ENCODE results near the gene SMYD3. TPM values are rescaled to one million over a fixed set of nuclear protein-coding genes. Genes with fewer than 3 reads are reported as not detected.
"Not testable (repeated sequence)": the region's sequence is repeated elsewhere in the genome, so short reads cannot be mapped to it uniquely, and the experiment has no call there.

Gene SMYD3
- total RNA-seq, 8 experiments from 2014 or later = 8.8 to 39.7 (median 29.1) TPM

- WGBS, 10 experiments = 40 to 100% (median 74%) methylated on average over 1 to 10 of the region's 10 CpGs; no CpG with 5 or more reads in 1 of the 10 experiments
- Histone ChIP-seq H3K4me1 (replicated peaks in 1 of 2) (peaks cover 18 to 20% of the 10 kb centered on the region in 2 donors), H3K4me3 (no peak overlapping the region), H3K27ac (no peak overlapping the region)
- in situ Hi-C loops (cut with MboI; ENCODE audit: low pct_unique_long_range_greater_than_20kb in 2 of 9, low sequenced_read_pairs in 9 of 9, unreplicated experiment in 9 of 9) = loop anchor here in 1 of 9 experiments (25.0 kb wide), 1 partner anchor 239 kb away; no protein-coding TSS in a partner anchor
- peak in 3 of 8 experiments; percentile 29 to 55 (median 42) for ATAC-seq (replicated peaks in 6 of 8)
These were observed 758.8 kb downstream of the SMYD3 start for GRCh38 chr1:245748240-245748639.

- ATAC-seq (replicated peaks in 6 of 8) = peak in 5 of 8 experiments; percentile 97 to 100 (median 99)
- in situ Hi-C loops (cut with MboI; ENCODE audit: low pct_unique_long_range_greater_than_20kb in 2 of 9, low sequenced_read_pairs in 9 of 9, unreplicated experiment in 9 of 9) = loop anchor here in 1 of 9 experiments (25.0 kb wide), 1 partner anchor 244 kb away; no protein-coding TSS in a partner anchor
- H3K4me3 ChIP-seq = no peak overlapping the region
- peak overlapping the region; percentile 5 to 21 for H3K27ac ChIP-seq
- WGBS, 10 experiments = 7 to 64% (median 40%) methylated on average over 1 to 9 of the region's 9 CpGs; no CpG with 5 or more reads in 2 of the 10 experiments
- H3K4me1 ChIP-seq (replicated peaks in 1 of 2) = peaks cover 8 to 17% of the 10 kb centered on the region in 2 donors
These were observed 764.2 kb downstream of the SMYD3 start for GRCh38 chr1:245742896-245743295.

- ATAC-seq (replicated peaks in 6 of 8) = not testable (repeated sequence)
- 57 to 100% (median 100%) methylated on average over 1 of the region's 1 CpG for WGBS, 10 experiments
- in situ Hi-C loops (cut with MboI; ENCODE audit: low pct_unique_long_range_greater_than_20kb in 2 of 9, low sequenced_read_pairs in 9 of 9, unreplicated experiment in 9 of 9) = loop anchor here in 1 of 9 experiments (25.0 kb wide), 1 partner anchor 247 kb away; no protein-coding TSS in a partner anchor
These were observed 766.7 kb downstream of the SMYD3 start for GRCh38 chr1:245740336-245740735.

GRCh38 chr1:245730801-245731200 is 776.3 kb downstream of the SMYD3 start:
- H3K4me3 ChIP-seq = no peak overlapping the region
- 20 to 100% (median 74%) methylated on average over 1 to 2 of the region's 2 CpGs for WGBS, 10 experiments
- no peak for ATAC-seq (replicated peaks in 6 of 8)
- in situ Hi-C loops (cut with MboI; ENCODE audit: low pct_unique_long_range_greater_than_20kb in 2 of 9, low sequenced_read_pairs in 9 of 9, unreplicated experiment in 9 of 9) = loop anchor here in 1 of 9 experiments (25.0 kb wide), 1 partner anchor 256 kb away; no protein-coding TSS in a partner anchor
- no peak overlapping the region for H3K27ac ChIP-seq
- no peaks in the 10 kb centered on the region for H3K4me1 ChIP-seq (replicated peaks in 1 of 2)

More at GRCh38 chr1:245740336-245740735, 766.7 kb downstream of the SMYD3 start:
- not testable (repeated sequence) for H3K27ac ChIP-seq, H3K4me3 ChIP-seq
- peaks cover 8 to 17% of the 10 kb centered on the region in 2 donors for H3K4me1 ChIP-seq (replicated peaks in 1 of 2)

GRCh38 chr1:245728035-245728434 is 779.0 kb downstream of the SMYD3 start:
- WGBS, 10 experiments = 13 to 100% (median 84%) methylated on average over 1 to 3 of the region's 3 CpGs
- ATAC-seq (replicated peaks in 6 of 8); H3K4me1 ChIP-seq (replicated peaks in 1 of 2); H3K27ac ChIP-seq; H3K4me3 ChIP-seq: not testable (repeated sequence)
- in situ Hi-C loops (cut with MboI; ENCODE audit: low pct_unique_long_range_greater_than_20kb in 2 of 9, low sequenced_read_pairs in 9 of 9, unreplicated experiment in 9 of 9) = loop anchor here in 1 of 9 experiments (25.0 kb wide), 1 partner anchor 259 kb away; no protein-coding TSS in a partner anchor

- WGBS, 10 experiments = 46 to 93% (median 73%) methylated on average over 2 to 3 of the region's 4 CpGs; no CpG with 5 or more reads in 5 of the 10 experiments
- no peak for ATAC-seq (replicated peaks in 6 of 8)
- in situ Hi-C loops (cut with MboI; ENCODE audit: low pct_unique_long_range_greater_than_20kb in 2 of 9, low sequenced_read_pairs in 9 of 9, unreplicated experiment in 9 of 9) = no loop called here
- Histone ChIP-seq H3K27ac (no peak overlapping the region), H3K4me3 (no peak overlapping the region), H3K4me1 (replicated peaks in 1 of 2) (peaks cover 0 to 13% of the 10 kb centered on the region in 2 donors)
These were observed 785.6 kb downstream of the SMYD3 start for GRCh38 chr1:245721488-245721887.

- 58 to 100% (median 93%) methylated on average over 3 to 4 of the region's 4 CpGs for WGBS, 10 experiments
- Histone ChIP-seq H3K4me1 (replicated peaks in 1 of 2) (peaks cover 0 to 13% of the 10 kb centered on the region in 2 donors), H3K27ac (no peak overlapping the region), H3K4me3 (no peak overlapping the region)
- ATAC-seq (replicated peaks in 6 of 8) = no peak
- in situ Hi-C loops (cut with MboI; ENCODE audit: low pct_unique_long_range_greater_than_20kb in 2 of 9, low sequenced_read_pairs in 9 of 9, unreplicated experiment in 9 of 9) = no loop called here
These were observed 788.1 kb downstream of the SMYD3 start for GRCh38 chr1:245718951-245719350.

GRCh38 chr1:245718123-245718522 is 789.0 kb downstream of the SMYD3 start:
- WGBS, 10 experiments = 17 to 76% (median 58%) methylated on average over 1 to 3 of the region's 3 CpGs; no CpG with 5 or more reads in 1 of the 10 experiments
- Histone ChIP-seq H3K4me3 (no peak overlapping the region), H3K4me1 (replicated peaks in 1 of 2) (peaks cover 0 to 13% of the 10 kb centered on the region in 2 donors), H3K27ac (no peak overlapping the region)
- ATAC-seq (replicated peaks in 6 of 8) = peak in 3 of 8 experiments; percentile 18 to 32 (median 32)
- in situ Hi-C loops (cut with MboI; ENCODE audit: low pct_unique_long_range_greater_than_20kb in 2 of 9, low sequenced_read_pairs in 9 of 9, unreplicated experiment in 9 of 9) = no loop called here

GRCh38 chr1:245717611-245718010 is 789.5 kb downstream of the SMYD3 start:
- in situ Hi-C loops (cut with MboI; ENCODE audit: low pct_unique_long_range_greater_than_20kb in 2 of 9, low sequenced_read_pairs in 9 of 9, unreplicated experiment in 9 of 9) = no loop called here
- ATAC-seq (replicated peaks in 6 of 8) = no peak
- Histone ChIP-seq H3K4me1 (replicated peaks in 1 of 2) (peaks cover 0 to 13% of the 10 kb centered on the region in 2 donors), H3K27ac (no peak overlapping the region), H3K4me3 (no peak overlapping the region)
- 14 to 100% (median 81%) methylated on average over 1 to 3 of the region's 3 CpGs for WGBS, 10 experiments

GRCh38 chr1:245716561-245716960 is 790.5 kb downstream of the SMYD3 start:
- H3K4me1 ChIP-seq (replicated peaks in 1 of 2) = peaks cover 0 to 13% of the 10 kb centered on the region in 2 donors
- ATAC-seq (replicated peaks in 6 of 8) = no peak
- H3K4me3 ChIP-seq = no peak overlapping the region
- WGBS, 10 experiments = 84 to 100% (median 98%) methylated on average over 1 to 3 of the region's 3 CpGs; no CpG with 5 or more reads in 5 of the 10 experiments
- in situ Hi-C loops (cut with MboI; ENCODE audit: low pct_unique_long_range_greater_than_20kb in 2 of 9, low sequenced_read_pairs in 9 of 9, unreplicated experiment in 9 of 9) = no loop called here
- H3K27ac ChIP-seq = no peak overlapping the region

- in situ Hi-C loops (cut with MboI; ENCODE audit: low pct_unique_long_range_greater_than_20kb in 2 of 9, low sequenced_read_pairs in 9 of 9, unreplicated experiment in 9 of 9) = no loop called here
- Histone ChIP-seq H3K4me3 (no peak overlapping the region), H3K4me1 (replicated peaks in 1 of 2) (peaks cover 0 to 13% of the 10 kb centered on the region in 2 donors), H3K27ac (no peak overlapping the region)
- peak in 2 of 8 experiments; percentile 81 to 90 for ATAC-seq (replicated peaks in 6 of 8)
- WGBS, 10 experiments = 80% methylated on average over 1 of the region's 1 CpG; no CpG with 5 or more reads in 9 of the 10 experiments
These were observed 791.1 kb downstream of the SMYD3 start for GRCh38 chr1:245715970-245716369.

GRCh38 chr1:245715291-245715701 is 791.8 kb downstream of the SMYD3 start:
- H3K4me1 ChIP-seq (replicated peaks in 1 of 2) = peaks cover 0 to 13% of the 10 kb centered on the region in 2 donors
- WGBS, 10 experiments = 33 to 88% (median 71%) methylated on average over 1 to 9 of the region's 9 CpGs; no CpG with 5 or more reads in 4 of the 10 experiments
- H3K27ac ChIP-seq = no peak overlapping the region
- H3K4me3 ChIP-seq = no peak overlapping the region
- in situ Hi-C loops (cut with MboI; ENCODE audit: low pct_unique_long_range_greater_than_20kb in 2 of 9, low sequenced_read_pairs in 9 of 9, unreplicated experiment in 9 of 9) = no loop called here
- ATAC-seq (replicated peaks in 6 of 8) = peak in 2 of 8 experiments; percentile 45 to 68

- peaks cover 7 to 13% of the 10 kb centered on the region in 2 donors for H3K4me1 ChIP-seq (replicated peaks in 1 of 2)
- H3K4me3 ChIP-seq; H3K27ac ChIP-seq; ATAC-seq (replicated peaks in 6 of 8); in situ Hi-C loops (cut with MboI; ENCODE audit: low pct_unique_long_range_greater_than_20kb in 2 of 9, low sequenced_read_pairs in 9 of 9, unreplicated experiment in 9 of 9): not testable (repeated sequence)
- WGBS, 10 experiments = 94 to 100% (median 100%) methylated on average over 2 to 3 of the region's 3 CpGs; no CpG with 5 or more reads in 7 of the 10 experiments
These were observed 793.1 kb downstream of the SMYD3 start for GRCh38 chr1:245714027-245714426.
